Stimulated activated CD4-positive, alpha-beta T cell treated with anti-CD3 and anti-CD28 coated beads, Interleukin-4, amount 100 ng/mL, for 48 hours (primary cell): Measurements from ENCODE around the gene KMT5C.
A peak's percentile ranks its signal among the peaks of the same experiment; 100 is the strongest.

ENCODE experiments used
- DNase-seq, 2 donors: peaks; one replicate each; pipeline ENCODE4 v3.0.0-alpha.2; 2020; ENCODE audit warnings: low read depth in 2 of 2

Gene KMT5C

DNA sequence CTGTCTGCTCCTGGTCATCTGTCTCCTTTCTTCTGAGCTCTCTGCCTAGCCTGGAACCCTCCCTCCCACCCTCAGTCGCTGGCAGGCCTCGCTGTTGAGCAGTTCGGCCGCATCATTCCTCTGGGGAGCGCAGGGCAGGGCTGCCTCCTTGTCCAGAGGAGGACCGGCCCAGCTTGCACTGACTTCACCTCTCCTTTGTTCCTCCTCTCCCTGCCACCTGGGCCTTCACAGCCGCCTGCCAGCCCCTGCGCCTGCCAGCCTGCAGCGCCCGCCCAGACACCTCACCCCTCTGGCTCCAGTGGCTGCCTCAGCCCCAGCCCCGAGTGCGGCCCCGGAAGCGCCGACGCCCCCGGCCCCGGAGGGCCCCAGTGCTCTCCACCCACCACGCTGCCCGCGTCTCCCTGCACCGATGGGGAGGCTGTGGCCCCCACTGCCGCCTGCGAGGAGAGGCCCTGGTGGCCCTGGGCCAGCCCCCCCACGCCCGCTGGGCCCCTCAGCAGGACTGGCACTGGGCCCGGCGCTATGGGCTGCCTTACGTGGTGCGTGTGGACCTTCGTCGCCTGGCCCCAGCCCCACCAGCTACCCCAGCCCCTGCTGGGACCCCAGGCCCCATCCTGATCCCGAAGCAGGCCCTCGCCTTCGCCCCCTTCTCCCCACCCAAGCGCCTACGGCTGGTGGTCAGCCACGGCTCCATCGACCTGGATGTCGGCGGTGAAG, 7.2 kb downstream of the KMT5C start:
- no peak for DNase-seq

DNA sequence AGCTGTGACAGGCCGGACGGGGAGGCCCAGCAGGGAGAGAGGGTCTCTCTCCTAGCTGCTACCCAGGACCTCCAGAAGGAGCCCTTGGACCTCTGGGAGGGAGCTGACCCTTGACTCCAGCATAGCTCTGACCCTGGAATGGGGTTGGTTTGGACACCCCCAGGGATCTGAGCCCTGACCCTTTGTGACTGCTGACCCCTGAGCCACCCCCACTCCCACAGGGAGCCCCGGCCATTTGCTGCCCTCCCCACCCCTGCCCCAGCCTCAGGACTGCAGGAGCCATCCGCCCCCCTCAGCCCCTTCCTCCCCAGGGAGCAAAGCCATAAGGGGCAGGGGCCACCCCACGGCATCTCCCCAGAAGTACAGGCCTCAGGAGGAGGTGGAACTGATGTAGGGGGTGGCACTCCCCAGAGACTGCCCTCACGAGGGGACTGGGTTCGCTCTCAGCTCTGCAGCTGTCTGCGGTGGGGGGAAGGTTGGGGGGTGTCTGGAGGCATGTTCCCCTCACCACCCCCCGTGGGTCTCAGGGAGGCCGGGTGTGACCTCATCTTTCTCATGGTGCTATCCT, 7.8 kb downstream of the KMT5C start:
- DNase-seq: no peak

DNA sequence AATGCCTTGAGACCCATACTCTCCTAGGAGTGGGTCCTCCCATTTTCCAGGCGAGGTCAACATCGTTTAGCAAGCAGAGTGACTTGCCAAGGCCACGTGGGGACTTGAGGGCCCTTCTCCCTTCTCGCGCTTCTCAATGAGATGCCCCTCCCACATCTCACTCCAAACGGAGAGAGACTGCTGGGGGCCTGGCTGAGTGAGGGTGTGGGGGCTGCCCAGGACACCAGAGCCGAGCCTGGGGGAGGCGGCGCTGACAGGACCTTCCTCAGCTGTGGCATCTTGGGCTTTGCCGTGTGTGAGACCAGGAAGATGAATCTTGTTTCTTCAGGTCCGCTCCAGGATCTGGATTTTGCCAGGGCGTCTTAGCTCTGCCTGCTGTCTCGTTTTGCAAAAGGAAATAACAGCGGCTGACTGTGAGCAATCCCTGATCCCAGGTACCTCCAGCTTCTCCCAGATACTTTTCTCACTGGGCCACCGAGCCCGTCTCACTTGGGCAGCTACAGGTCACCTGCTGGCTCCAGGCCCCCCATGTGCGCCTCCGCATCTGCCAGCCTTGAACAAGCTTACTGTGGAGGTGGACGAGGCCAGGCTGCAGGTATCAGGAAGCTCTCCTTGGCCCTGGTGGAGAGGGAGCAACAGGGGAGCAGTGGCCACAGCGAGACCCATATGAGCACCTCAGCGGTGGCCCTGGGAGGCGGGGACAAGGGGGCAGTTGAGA, 8.8 kb downstream of the KMT5C start:
- DNase-seq: no peak

DNA sequence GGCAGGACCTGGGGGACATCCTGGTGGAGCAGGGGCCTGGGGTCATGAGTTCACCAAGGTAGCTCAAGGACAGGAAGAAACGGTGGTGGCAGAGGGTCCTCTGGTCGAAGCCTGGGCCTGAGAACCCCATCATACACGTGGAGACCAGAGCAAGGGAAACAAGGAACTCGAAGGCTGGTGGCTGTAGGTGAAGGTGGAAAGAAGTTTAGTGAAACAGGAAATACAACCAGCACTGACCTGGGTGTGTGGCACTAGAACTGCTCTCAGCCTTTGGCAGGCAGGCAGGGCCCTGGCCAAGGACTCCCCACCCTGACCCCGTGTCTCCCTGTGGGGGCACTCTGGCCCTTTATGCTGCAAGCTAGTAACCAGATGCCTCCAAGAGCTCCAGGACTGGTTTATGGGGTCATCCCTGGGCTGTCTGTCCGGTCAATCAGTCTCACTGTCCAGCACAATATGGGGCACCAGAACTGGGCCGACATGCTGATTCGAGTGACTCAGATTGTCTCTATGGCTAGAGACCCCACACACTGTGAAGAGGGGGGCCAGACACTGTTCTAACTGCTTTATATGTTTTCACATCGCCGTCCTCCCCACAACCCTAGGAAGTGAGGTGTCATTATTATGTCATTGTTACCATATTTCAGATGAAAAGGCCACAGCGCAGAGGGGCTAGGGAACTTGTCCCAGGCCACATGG, 11.1 kb downstream of the KMT5C start:
- no peak for DNase-seq

DNA sequence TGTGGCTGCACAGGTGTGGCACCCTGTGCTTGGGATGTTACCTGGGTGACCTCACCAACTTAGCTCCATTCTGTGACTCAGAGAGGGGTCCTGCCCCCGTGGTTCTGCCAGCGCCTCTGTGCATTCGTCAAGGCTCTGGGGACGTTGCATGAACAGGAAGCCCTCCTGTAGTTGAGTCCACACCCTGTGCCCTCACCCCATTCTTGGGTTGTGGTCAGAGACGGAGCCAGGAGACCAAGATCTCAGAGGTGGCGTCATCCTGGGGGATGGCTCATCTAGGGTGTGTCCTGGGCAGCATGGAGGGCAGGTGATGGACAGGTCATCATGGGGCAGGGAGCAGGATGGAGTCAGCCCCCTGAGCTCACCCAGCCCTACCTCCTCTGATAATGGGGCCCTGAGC, 12.4 kb downstream of the KMT5C start:
- no peak for DNase-seq

DNA sequence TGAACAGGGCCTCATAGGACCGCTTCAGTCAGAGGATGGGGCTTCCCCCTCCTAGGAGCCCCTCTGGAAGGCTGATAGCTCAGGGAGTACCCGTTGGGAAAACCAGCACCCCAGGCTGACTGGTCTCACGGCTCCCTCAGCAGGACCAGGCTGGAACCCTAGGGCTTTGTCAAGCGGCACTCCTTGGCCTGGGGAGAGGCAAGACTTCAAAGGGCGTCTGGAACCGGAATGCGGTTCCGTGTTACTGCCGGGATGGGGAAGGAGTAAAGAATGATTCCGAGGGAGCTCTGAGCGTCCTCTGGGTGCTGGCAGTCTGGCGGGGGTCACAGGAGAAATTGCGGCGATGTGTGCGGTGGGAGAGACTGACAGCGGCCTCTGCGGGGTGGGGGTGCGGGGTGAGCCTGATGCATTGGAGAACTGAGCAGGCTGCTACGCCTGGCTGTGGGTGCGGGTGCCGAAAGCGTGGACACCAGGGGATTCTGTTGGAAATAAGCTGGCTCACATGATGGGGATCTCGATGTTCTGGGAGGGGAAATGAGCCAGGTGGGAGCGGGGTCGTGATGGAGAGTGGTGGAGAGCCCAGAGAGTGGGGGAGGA, 13.0 kb downstream of the KMT5C start:
- no peak for DNase-seq

DNA sequence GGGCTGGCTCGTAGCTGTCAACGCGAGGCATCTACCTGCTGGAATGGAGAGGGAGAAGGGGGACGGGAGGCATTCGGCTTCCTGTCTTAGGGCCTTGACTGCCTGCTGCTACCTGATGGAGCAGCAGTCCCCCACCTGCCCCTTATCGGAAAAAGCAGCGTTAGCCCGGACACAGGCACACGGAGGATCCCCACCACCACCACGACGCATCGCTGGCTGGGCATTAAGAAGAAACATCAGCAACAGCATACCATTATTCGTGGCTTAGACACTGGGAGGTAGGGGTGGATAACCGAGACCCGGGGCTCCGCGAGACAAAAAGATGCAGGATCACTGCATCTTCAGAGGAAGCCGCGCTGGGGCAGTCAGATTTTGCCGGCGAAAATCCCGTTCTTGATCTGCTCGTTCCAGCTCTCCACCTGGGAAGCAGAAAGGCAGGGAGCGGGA, 13.7 kb downstream of the KMT5C start:
- no peak for DNase-seq

DNA sequence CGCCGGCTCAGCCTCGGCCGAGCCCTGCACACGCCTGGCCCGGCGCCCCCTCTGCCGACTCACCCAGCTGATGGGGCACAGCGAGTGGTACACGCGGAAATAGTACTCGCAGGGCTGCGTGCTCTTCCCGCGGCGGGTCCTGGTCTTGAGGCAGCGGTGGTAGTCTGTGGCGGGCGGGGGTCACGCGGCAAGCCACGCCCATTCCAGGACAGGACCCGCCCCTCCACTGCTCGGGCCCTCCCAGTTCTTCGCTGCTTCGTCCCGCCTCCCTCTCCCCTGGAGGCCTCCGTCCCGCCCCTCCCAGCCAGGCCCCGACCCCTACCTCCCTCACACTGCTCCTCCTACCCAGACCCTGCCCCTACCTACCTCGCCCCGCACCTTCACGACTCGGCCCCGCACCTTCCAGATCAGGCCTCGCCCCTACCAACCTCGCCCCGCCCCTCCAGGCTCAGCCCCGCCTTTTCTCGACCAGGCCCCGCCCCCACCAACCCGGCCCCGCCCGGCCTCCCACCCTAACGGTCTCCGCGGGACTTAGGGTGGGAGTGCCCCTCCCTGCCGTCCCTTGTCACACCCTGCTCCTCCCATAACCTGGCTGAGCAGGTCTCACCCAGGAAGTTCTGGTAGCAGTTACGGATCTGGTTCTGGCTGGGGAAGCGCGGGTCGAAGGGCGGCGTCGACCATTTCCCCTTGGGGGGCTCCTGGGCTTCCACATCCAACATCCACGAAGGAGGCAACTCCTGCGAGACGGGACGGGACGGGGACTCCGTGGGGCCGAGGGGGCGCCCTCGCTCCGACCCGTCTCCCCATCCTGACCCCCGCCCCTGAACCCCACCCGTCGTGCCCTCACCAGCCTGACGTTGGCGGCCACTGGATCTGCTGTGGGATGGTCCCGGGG, 14.4 kb downstream of the KMT5C start:
- peak; percentile 45 to 54 for DNase-seq

DNA sequence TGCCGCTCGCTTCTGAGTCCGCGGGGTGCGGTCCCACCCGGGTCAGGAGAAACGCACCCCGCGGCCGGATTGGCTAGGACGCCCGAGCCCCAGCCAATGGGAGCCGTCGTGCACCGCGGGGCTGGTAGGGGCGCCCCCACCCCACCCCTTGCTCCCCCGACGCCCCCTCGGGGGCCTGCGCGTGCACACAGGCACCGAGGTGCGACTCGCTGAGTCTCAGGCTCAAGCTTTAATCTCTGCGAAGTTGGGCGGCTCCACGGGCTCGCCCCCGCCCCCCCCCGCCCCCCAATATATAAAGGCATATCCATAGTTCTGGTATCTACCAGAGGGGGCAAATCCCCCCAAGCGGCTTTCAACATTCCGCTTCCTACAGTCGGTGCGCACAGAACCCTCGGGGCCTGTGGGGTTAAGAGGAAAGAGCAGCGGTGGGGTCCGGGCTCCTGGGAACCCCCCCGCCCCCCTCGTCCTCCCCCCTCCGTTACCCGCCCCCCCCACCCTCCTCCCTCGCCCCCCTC, 15.1 kb downstream of the KMT5C start, which contains the start of gene COX6B2:
COX6B2 (minus strand) TSS at position 22 of the 515 bp plus-strand sequence. CDS start 198 bp downstream, outside the sequence.
- no peak for DNase-seq

DNA sequence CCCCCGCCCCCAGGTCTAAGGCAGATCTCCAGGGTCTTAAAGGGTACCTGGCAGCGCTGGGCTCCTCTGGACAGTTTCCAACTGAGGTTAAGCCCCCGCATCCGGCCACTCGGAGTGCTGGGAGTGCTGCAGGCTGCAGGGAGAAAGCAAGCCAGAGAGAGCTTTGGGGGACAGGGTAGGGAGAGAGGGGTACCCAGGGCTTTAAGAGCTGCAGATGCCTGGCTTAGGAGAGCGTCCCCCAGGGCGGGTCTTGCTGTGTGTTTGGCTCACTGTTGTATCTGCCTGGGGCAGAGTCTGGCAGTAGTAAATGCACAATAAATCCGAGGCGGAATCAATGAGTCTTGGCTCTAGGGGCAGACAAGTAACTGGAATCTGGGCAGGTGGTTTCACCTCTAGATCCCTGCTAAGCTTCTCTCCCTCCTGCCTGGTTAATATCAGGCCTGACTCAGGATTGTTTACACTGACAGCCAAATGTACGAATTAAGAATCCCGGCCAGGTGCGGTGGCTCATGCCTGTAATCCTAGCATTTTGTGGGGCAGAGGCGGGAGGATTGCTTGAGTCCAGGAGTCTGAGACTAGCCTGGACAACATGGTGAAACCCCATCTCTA, 15.6 kb downstream of the KMT5C start:
- DNase-seq: no peak

DNA sequence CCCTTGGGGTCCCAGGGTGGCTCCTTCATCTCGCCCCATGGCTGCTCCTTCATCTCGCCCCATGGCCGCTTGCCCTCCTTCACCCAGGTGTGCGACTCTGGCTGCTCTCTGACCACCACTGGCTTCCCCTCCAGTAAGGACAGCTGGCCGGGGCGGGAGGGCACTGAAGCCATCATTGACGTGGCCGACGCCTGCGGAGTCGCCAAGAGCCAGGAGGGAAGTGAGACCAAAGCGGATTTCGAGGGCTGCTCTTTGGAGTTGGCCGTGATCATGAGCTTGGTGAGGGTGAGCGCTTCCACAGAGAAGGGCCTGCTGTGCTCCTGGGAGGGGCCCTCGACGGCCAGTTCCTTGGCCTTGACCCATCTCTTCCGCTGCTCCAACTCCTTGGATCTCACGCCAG, 18.8 kb downstream of the KMT5C start:
- no peak for DNase-seq

DNA sequence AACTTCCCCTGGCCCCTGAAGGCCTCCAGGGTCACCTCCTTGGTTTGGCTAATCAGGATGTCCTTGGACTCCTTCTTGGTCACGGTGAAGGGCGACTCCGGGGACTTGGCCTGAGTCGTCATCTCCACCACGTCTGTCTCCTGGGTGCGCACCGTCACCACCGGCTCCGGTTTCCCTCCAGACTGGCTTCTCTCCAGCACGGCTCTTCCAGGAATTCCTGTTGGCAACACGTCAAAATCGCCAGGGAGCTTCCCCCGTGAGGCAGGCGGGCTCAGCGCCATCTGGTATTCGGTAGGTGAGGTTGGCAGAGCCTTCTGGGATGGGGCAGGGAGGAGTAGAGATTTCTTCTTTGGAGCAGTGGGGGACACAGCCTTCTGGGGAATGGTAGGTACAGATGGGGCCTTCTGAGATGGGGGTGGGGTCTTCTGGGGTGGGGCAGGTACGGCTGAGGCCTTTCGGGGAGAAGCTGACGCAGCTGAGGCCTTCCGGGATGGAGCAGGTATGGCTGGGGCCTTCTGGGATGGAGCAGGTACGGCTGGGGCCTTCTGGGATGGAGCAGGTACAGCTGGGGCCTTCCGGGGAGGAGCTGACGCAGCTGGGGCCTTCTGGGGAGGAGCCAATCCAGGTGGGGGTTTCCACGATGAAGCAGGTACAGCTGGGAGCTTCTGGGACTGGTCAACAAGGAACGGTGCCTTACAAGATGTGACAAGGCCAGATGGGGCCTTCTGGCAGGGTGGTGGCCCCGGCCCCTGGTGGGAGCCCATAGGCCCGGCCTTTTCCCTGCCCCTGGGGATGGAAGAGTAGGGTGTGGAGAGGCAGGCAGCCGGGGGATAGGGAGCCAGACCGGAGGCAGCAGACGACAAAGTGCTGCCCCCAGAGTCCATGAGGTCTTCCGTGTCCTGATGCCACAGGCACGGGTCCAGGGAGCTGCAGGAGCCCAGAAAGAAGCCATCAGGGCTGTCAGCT, 19.6 kb downstream of the KMT5C start:
- DNase-seq: no peak

DNA sequence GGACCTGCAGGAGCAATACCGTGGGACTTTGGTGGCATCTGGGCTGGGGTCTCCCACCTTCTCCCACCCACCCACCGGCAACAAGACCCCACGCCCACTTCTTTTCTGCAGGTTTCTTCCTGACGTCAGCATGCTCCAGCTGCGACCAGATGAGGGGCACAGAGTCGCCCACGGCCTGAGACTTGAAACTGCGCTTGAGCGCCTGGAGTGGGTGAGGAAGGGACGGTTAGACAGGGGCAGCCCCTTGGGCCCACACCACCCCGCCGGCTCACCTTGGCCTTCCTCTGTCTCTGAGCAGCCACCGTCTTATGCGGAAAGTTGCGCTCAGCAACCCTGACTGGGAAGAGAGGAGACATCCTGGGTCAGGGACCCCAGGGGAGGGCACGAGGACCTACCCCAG, 21.2 kb downstream of the KMT5C start:
- no peak for DNase-seq

DNA sequence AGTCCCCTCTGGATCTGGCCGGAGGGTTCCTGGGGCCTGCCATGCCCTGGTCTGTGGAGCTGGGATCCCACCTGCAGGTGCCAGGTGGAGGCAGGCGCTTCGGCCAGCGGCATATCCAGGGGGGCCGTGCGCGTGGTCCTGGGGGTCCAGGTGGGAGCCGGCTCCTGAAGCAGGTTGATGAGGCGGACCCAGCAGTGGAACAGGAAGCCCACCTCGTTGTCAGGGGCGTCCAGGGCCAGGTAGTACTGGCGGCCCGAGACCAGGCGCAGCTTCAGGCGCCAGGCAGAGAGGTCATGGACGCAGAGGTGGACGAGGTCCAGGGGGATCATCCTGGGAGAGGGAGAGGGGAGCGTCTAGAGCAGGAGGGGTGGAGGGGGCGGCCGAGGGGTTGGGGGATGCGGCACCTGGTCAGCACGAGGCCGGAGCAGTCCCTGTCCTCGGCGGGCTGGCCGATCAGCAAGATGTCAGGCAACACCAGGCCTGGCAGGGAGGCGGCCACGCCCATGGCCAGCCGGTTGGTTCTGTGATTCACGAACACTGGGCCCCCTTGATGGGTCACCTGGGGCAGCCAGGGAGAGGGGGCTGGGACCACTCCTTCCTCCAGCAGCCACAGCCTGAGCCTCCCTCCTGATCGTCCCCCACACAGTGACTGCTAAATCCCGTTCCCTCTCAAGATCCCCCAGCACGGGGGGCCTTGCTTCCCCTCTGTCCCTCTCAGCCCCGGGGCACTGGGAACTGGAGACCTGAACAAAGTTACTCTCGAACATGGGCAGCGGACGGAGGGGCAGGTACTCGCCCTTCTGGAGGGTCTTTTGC, 22.7 kb downstream of the KMT5C start:
- no peak for DNase-seq

DNA sequence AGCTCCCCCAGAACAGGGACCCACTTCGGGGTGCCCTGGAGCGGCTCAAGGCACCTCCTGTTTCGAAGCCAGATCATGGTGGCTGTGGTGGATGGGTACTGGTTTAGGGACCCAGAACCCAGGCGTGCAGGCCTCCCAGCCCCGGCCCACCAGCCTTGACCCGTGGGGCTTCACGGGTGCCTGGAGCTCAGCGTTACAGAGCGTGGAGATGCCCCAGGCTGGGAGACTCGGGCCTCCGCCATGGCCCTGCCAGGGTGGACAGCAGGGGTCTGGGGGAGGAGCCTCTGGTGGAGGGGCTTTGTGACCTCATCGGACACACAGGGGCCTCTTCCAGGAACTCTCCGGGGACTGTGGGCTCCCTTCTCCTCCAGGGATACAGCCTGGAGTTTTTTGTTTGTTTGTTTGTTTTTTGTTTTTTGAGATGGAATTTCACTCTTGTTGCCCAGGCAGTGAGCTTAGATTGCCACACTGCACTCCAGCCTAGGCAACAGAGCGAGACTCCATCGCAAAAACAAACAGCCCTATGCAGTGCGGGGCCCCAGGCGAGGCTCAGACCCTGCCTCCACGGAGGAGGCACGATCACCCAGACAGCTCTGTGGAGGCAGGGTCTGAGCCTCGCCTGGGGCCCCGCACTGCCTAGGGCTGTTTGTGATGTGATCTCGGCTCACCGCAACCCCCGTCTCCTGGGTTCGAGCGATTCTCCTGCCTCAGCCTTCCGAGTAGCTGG, 23.5 kb downstream of the KMT5C start, which contains the start of gene GARIN5B:
GARIN5B (minus strand) TSS at position 271 of the 727 bp plus-strand sequence; CDS start at position 77, 194 bp downstream.
- DNase-seq: no peak

DNA sequence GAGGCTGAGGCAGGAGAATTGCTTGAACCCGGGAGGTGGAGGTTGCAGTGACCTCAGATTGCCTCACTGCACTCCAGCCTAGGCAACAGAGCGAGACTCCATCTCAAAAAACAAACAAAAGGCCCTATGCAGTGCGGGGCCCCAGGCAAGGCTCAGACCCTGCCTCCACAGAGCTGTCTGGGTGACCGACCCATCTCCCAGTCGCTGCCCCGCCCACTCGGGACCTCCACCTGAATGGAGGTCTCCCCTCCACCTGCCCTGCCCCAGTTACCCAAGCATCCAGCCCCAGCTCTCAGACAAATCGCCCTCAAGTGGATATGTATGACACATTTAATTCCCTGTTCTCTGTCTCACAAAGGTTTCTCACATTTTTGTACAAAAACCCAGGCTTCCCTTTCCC, 25.6 kb downstream of the KMT5C start:
- no peak for DNase-seq

DNA sequence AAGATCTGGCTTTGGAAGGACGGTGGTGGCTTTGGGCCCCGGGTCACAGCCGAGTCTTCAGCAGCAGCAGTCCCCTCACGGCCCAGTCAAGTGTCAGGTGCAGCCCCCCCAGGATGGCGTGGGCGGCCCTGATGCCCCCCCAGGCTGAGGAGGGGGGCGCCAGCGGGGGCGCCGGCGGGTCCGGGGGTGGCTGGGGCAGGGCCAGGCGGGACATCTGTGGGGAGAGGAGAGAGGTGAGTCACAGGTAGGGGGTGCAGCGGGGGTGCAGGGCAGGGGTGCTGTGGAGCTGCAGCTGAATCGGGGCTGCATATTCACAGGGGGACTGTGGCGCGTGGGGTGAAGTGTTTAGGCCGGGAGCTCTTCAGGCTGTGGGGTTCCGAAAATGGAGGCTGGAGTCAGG, 26.3 kb downstream of the KMT5C start:
- no peak for DNase-seq
